Measurements from ENCODE around the gene PTGFRN. TPM values are rescaled to one million over a fixed set of nuclear protein-coding genes. Genes with fewer than 3 reads are reported as not detected.
"Not testable (repeated sequence)": the region's sequence is repeated elsewhere in the genome, so short reads cannot be mapped to it uniquely, and the experiment has no call there.

Gene PTGFRN
- 52.7 TPM for total RNA-seq

- peak; percentile 47 for DNase-seq
Measured at GRCh38 chr1:116909512-116910378, at the start of gene PTGFRN. PTGFRN (plus strand) TSS chr1:116909916; CDS start chr1:116910204, 288 bp downstream.

GRCh38 chr1:116860167-116860566 lies 49.5 kb upstream of the PTGFRN start:
- DNase-seq, result not testable (repeated sequence)

GRCh38 chr1:116861137-116861536 lies 48.6 kb upstream of the PTGFRN start:
- no peak for DNase-seq

GRCh38 chr1:116863031-116863430 lies 46.7 kb upstream of the PTGFRN start:
- not testable (repeated sequence) for DNase-seq

GRCh38 chr1:116866478-116866877 lies 43.2 kb upstream of the PTGFRN start:
- DNase-seq, result not testable (repeated sequence)

- no peak for DNase-seq
Measured at GRCh38 chr1:116868385-116868784, 41.3 kb upstream of the PTGFRN start.

GRCh38 chr1:116869611-116870010 lies 40.1 kb upstream of the PTGFRN start:
- no peak for DNase-seq

- DNase-seq, result no peak
Measured at GRCh38 chr1:116870300-116870699, 39.4 kb upstream of the PTGFRN start.

- DNase-seq, result no peak
Measured at GRCh38 chr1:116871779-116872146, 38.0 kb upstream of the PTGFRN start.

- no peak for DNase-seq
Measured at GRCh38 chr1:116873680-116874271, 35.9 kb upstream of the PTGFRN start.

- no peak for DNase-seq
Measured at GRCh38 chr1:116874733-116875249, 34.9 kb upstream of the PTGFRN start.

- no peak for DNase-seq
Measured at GRCh38 chr1:116875391-116875790, 34.3 kb upstream of the PTGFRN start.

- DNase-seq, result not testable (repeated sequence)
Measured at GRCh38 chr1:116875946-116876345, 33.8 kb upstream of the PTGFRN start.

- DNase-seq, result no peak
Measured at GRCh38 chr1:116877141-116877818, 32.4 kb upstream of the PTGFRN start.

- peak; percentile 30 for DNase-seq
Measured at GRCh38 chr1:116878804-116879477, 30.8 kb upstream of the PTGFRN start.

- no peak for DNase-seq
Measured at GRCh38 chr1:116879478-116880133, 30.1 kb upstream of the PTGFRN start.

- no peak for DNase-seq
Measured at GRCh38 chr1:116880917-116881316, 28.8 kb upstream of the PTGFRN start.

- peak; percentile 37 for DNase-seq
Measured at GRCh38 chr1:116881879-116882520, 27.7 kb upstream of the PTGFRN start.

- no peak for DNase-seq
Measured at GRCh38 chr1:116882866-116883265, 26.9 kb upstream of the PTGFRN start.

- DNase-seq, result no peak
Measured at GRCh38 chr1:116886291-116886878, 23.3 kb upstream of the PTGFRN start.

GRCh38 chr1:116887212-116887611 lies 22.5 kb upstream of the PTGFRN start:
- DNase-seq, result no peak
